ENCODE measurements around the gene ILF2. TPM values are rescaled to one million over a fixed set of nuclear protein-coding genes. Genes with fewer than 3 reads are reported as not detected.
A peak's percentile ranks its signal among the peaks of the same experiment; 100 is the strongest.

ILF2 gene
- total and polyA plus RNA-seq, 2 of the 13 experiments (the other 11 are each of a cell fraction or from before 2014, with no cell fraction given) = 292 to 366 TPM

DNA sequence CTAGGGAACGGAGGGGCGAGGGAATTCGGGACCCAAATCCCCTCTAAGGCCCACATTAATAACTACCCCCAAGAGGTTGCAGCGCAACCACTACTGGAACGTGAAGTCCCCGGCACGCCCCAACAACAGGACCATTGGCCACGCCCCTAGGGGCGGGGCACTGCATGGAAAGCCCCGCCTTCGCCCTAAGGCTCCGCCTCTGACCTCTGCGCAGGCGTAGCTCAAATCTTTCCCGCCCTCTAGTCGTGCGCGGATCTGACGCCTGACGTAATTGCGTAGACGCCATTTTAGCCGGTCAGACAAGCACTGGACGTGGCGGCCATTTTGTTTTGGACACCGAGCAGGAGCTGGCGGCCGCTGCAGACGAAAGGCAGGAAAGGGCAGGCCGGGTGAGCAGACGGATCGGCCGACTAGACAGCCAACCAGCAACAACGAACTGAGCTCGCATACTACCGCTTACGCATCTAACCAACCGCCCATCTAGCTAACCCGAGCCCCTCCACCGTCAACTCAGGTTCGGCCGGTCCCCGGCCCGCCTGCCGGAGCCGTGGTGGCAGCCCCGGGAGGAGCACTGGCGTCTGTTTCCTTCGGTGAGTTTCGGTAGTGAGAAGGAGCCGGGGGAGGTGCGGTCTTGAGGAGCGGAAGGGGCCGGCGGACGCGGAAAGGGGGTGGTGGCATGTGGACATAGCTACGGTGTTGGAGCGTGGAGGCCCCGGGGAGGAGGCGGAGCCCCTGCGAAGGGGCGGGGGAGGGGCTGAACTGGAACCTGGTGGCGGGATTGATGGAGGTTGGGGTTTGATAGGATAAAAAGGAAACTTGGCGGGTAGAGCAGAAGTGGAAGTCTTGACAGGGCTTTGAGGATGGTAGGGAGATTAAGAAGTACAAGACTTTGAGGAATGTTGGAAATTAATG lies 36.8 kb downstream of the ILF2 start, which contains the start of gene CHTOP (continued):
- TF ChIP-seq HMGXB3 (CRISPR knock-in tag; IDR thresholded peaks at IDR 0.05; ENCODE audit: borderline replicate concordance) = peak; percentile 79
- no peak for TF ChIP-seq SMAD3 (CRISPR knock-in tag; IDR thresholded peaks at IDR 0.05)
- TF ChIP-seq SATB2 (CRISPR knock-in tag; IDR thresholded peaks at IDR 0.05) = no peak
- TF ChIP-seq CBX1 (IDR thresholded peaks at IDR 0.05; ENCODE audit: low read depth) = peak; percentile 7
- no peak for TF ChIP-seq ZNF496 (CRISPR knock-in tag; IDR thresholded peaks at IDR 0.05; ENCODE audit: insufficient replicate concordance)
- TF ChIP-seq, protein P1, sequence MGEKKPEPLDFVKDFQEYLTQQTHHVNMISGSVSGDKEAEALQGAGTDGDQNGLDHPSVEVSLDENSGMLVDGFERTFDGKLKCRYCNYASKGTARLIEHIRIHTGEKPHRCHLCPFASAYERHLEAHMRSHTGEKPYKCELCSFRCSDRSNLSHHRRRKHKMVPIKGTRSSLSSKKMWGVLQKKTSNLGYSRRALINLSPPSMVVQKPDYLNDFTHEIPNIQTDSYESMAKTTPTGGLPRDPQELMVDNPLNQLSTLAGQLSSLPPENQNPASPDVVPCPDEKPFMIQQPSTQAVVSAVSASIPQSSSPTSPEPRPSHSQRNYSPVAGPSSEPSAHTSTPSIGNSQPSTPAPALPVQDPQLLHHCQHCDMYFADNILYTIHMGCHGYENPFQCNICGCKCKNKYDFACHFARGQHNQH (CRISPR knock-in tag; IDR thresholded peaks at IDR 0.05) = peak; percentile 85
- no peak for TF ChIP-seq ZFP36L1 (CRISPR knock-in tag; IDR thresholded peaks at IDR 0.05)
- TF ChIP-seq CBX5 (CRISPR knock-in tag; IDR thresholded peaks at IDR 0.05; ENCODE audit: borderline replicate concordance) = 0 out of 2 replicates have a peak, but pooled peaks have one; percentile 16
- peak; percentile 78 for TF ChIP-seq ZC3H13 (CRISPR knock-in tag; IDR thresholded peaks at IDR 0.05)
- TF ChIP-seq ZNF101 (CRISPR knock-in tag; IDR thresholded peaks at IDR 0.05; ENCODE audit: borderline replicate concordance, low read depth) = 0 out of 2 replicates have a peak, but pooled peaks have one; percentile 85
- peak; percentile 58; the same call in 1 of the 2 replicates for TF ChIP-seq MYC (CRISPR knock-in tag; IDR thresholded peaks at IDR 0.05; ENCODE audit: borderline replicate concordance)
- no peak; the same call in 1 of the 2 replicates for TF ChIP-seq ELF3 (CRISPR knock-in tag; IDR thresholded peaks at IDR 0.05)
- TF ChIP-seq ZNF510 (CRISPR knock-in tag; IDR thresholded peaks at IDR 0.05; ENCODE audit: low read depth) = no peak
- TF ChIP-seq, protein P2, sequence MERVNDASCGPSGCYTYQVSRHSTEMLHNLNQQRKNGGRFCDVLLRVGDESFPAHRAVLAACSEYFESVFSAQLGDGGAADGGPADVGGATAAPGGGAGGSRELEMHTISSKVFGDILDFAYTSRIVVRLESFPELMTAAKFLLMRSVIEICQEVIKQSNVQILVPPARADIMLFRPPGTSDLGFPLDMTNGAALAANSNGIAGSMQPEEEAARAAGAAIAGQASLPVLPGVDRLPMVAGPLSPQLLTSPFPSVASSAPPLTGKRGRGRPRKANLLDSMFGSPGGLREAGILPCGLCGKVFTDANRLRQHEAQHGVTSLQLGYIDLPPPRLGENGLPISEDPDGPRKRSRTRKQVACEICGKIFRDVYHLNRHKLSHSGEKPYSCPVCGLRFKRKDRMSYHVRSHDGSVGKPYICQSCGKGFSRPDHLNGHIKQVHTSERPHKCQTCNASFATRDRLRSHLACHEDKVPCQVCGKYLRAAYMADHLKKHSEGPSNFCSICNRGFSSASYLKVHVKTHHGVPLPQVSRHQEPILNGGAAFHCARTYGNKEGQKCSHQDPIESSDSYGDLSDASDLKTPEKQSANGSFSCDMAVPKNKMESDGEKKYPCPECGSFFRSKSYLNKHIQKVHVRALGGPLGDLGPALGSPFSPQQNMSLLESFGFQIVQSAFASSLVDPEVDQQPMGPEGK (CRISPR knock-in tag; IDR thresholded peaks at IDR 0.05) = peak; percentile 62
- TF ChIP-seq SALL2 (CRISPR knock-in tag; IDR thresholded peaks at IDR 0.05) = peak; percentile 88; the same call in 1 of the 2 replicates
- peak; percentile 64 for TF ChIP-seq FOXJ3 (CRISPR knock-in tag; IDR thresholded peaks at IDR 0.05; ENCODE audit: borderline replicate concordance)
